Activated naive CD4-positive, alpha-beta T cell treated with anti-CD3 and anti-CD28 coated beads, Interleukin-2, amount 50 U/mL, for 72 hours (primary cell): ENCODE data around the gene MRPL42. TPM values are rescaled to one million over a fixed set of nuclear protein-coding genes. Genes with fewer than 3 reads are reported as not detected.
"Not testable (repeated sequence)": the region's sequence is repeated elsewhere in the genome, so short reads cannot be mapped to it uniquely, and the experiment has no call there.

Experiments used
- ATAC-seq, 2 donors: fragments of 150-1000 bp; cut with Tn5 transposase; 2 replicates each; pipeline ENCODE4 v1.10.0; 2021; ENCODE audit warnings: mild to moderate bottlenecking in 2 of 2, moderate library complexity in 2 of 2
- DNase-seq, 2 donors: peaks; one replicate each; pipeline ENCODE4 v3.0.0; 2021 to 2022; ENCODE audit warnings: low spot score in 2 of 2
- H3K27ac Mint-ChIP-seq, 2 donors: one replicate each; pipeline ENCODE4 v1.8.0; 2022; ENCODE audit warnings: mild to moderate bottlenecking in 2 of 2, mixed read lengths in 2 of 2
- H3K36me3 Mint-ChIP-seq, 2 donors: one replicate each; pipeline ENCODE4 v1.8.0; 2022; ENCODE audit warnings: mixed read lengths in 2 of 2
- H3K9me3 Mint-ChIP-seq, 2 donors: one replicate each; pipeline ENCODE4 v1.8.0; 2022; ENCODE audit warnings: mixed read lengths in 2 of 2
- total RNA-seq, 2 donors: library from RNA; stranded (reverse); gene quantifications; one replicate each; pipeline ENCODE4 v1.2.3, GENCODE V29; 2022

MRPL42 gene
- total RNA-seq, 2 donors from 2014 or later, result 60.9 to 64.0 TPM

DNA sequence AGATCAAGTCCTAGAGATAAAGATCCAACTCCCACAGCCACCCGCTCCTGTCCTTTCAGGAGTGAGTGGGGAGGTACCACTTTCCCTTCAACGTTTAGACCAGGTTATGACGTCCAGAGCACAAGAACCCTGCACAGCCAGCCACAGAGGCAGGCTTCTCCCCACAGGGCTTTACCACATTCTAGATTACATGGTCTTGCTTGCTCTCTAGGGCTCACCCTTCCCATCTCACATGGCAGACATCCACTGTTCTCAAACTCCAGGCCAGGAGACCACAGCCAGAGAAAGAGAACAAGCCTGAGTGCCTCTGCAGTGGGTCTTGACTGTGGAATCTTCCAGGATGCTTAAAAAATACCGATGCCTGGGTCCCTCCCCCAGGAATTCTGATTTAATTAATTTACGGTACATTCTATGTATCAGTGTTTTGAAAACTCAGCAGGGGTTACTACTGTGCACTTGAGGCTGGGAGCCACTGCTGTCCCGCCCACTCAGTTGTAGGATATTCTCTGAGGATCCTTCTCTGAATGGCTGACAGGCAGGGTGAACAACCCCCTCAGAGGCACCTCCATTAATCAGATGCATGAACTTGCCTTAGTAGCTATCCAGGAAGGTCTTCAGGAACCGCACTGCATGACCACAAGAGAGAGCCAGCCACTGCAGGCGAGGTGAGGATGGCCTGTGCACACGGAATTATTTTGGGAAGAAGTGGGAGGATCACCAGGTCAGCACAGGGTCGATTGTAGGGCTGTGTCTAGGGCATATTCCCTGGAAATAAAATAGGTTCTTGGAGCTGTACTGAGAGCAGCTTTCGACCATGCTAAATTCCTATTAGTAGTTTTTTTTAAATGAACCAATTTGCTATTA, 83.7 kb downstream of the MRPL42 start:
- Mint-ChIP-seq H3K9me3 (peaks cover 0 to 5% of the 10 kb centered on the region in 2 donors), H3K27ac (no peak overlapping the region), H3K36me3 (no peaks in the 10 kb centered on the region)
- no peak for ATAC-seq
- DNase-seq, result no peak

DNA sequence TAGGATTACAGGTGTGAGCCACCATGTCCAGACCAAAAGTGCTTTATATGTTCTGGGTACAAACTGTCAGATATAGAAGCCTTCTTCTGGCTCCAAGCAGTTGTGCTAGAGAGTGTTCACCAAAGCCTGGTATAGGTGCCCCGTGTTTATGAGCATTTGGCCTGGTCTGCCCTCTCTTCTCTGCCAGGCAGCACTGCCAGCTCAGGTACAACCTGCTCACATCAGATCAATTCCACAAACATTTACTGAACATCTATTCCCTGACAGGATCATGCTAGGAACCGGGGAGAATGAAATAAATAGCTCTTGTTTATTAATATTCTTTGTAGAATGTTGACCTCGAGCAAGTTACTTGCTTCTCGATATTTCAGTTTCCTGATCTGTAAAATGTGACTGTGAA, 85.1 kb downstream of the MRPL42 start:
- H3K36me3 Mint-ChIP-seq, result peaks cover 0 to under 1% of the 10 kb centered on the region in 2 donors
- no peak for ATAC-seq
- H3K27ac Mint-ChIP-seq, result no peak overlapping the region
- no peak for DNase-seq
- peaks cover 0 to 5% of the 10 kb centered on the region in 2 donors for H3K9me3 Mint-ChIP-seq

DNA sequence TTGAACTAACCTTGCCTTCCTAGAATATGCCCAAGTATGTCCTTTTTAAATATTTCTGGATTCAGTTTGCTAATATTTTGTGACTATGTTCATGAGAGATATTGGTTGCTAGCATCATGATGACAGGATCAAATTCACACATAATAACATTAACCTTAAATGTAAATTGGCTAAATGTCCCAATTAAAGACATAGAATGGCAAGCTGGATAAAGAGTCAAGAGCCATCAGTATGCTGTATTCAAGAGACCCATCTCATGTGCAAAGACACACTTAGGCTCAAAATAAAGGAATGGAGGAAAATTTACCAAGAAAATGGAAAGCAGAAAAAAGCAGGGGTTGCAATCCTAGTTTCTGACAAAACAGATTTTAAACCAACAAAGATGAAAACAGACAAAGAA, 90.6 kb downstream of the MRPL42 start:
- not testable (repeated sequence) for ATAC-seq, DNase-seq, H3K27ac Mint-ChIP-seq
- Mint-ChIP-seq H3K36me3 (peaks cover 14 to 30% of the 10 kb centered on the region in 2 donors), H3K9me3 (peaks cover 10 to 24% of the 10 kb centered on the region in 2 donors)

DNA sequence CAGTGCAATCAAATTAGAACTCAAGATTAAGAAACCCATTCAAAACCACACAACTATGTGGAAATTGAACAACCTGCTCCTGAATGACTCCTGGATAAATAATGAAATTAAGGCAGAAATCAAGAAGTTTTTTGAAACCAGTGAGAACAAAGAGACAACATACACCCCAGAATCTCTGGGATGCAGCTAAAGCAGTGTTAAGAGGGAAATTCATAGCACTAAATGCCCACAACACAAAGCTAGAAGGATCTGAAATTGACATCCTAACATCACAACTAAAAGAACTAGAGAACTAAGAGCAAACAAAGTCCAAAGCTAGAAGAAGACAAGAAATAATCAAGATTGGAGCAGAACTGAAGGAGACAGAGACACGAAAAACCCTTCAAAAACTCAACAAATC, 91.4 kb downstream of the MRPL42 start:
- Mint-ChIP-seq H3K9me3 (peaks cover 10 to 19% of the 10 kb centered on the region in 2 donors), H3K36me3 (peaks cover 14 to 30% of the 10 kb centered on the region in 2 donors)
- not testable (repeated sequence) for ATAC-seq, H3K27ac Mint-ChIP-seq, DNase-seq

DNA sequence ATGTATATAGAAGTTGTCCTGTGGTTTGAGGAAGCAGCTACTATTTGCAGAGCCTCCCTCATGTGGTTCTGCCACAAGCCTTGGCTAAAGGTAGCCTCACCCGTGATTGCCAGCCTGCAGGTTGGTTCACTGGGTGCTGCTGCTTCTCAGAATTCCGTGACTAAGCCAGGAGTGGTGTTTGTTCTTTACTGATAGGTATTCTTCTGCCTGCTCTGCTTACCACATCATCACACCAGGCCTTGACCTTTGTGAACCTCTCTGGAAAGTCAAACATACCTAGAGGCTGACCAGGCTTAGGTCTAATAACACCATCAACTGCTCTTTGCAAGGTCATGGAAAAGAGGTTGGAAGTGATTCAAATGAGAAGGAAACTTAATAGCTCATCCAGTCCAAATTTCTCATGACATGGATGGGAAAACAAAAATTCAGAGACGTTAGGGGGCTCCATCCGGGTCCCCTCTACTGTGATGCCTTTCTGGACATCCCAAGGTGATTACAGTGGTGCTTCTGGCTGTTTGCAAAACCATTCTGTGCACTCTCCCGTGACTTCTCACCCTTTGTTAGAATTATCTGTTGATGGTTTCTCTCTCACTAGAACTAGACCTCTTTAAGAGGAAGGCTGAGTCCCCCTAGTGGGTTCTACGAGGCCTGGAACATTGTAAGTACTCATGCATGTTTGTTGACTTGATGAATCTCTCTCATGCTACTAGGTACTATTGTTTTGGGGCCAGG, 96.7 kb downstream of the MRPL42 start:
- peaks cover under 1 to 23% of the 10 kb centered on the region in 2 donors for H3K36me3 Mint-ChIP-seq
- ATAC-seq, result no peak
- DNase-seq, result no peak
- peaks cover under 1 to 11% of the 10 kb centered on the region in 2 donors for H3K9me3 Mint-ChIP-seq
- no peak overlapping the region for H3K27ac Mint-ChIP-seq

DNA sequence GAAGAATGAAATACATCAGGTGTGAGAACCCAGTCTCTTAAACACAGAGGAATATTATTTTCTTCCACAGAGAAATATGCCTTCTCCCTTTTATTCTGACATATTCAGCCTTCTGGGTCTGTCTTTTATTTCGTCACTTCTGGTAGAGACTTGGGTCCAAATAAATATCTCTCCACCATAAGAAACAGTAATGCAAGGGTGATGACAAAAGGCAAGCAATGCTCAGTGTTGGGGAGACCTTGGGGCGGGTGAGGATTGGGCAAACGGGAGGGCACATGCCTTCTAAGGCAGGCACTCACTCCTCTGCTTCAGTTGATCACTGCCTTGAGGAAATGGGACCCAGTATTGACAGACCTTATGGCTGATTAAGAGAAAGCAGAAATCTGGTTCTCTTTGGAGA, 98.4 kb downstream of the MRPL42 start:
- no peak for ATAC-seq
- Mint-ChIP-seq H3K9me3 (peaks cover 0 to 4% of the 10 kb centered on the region in 2 donors), H3K36me3 (peaks cover 0 to 13% of the 10 kb centered on the region in 2 donors), H3K27ac (no peak overlapping the region)
- DNase-seq, result no peak

Other genes starting within 250 kb of the MRPL42 start
- gene NUDT4, start 89.6 kb upstream of the MRPL42 start, total RNA-seq, result 10 to 100 TPM; 65.6 to 88.9 TPM
- 100 to 1,000 TPM; 164 to 188 TPM for gene UBE2N, start 25.6 kb upstream of the MRPL42 start, total RNA-seq
- gene SOCS2, start 105.2 kb downstream of the MRPL42 start, total RNA-seq, result 10 to 100 TPM in 1 of 2 donors, 1 to 10 TPM in 1; 5.1 to 13.1 TPM
- 10 to 100 TPM in 1 of 2 donors, 1 to 10 TPM in 1; 9.6 to 10.1 TPM for gene CRADD, start 209.9 kb downstream of the MRPL42 start, total RNA-seq